ENCODE measurements around the gene DMPK.
"Not testable (repeated sequence)": the region's sequence is repeated elsewhere in the genome, so short reads cannot be mapped to it uniquely, and the experiment has no call there.

DMPK gene

DNA sequence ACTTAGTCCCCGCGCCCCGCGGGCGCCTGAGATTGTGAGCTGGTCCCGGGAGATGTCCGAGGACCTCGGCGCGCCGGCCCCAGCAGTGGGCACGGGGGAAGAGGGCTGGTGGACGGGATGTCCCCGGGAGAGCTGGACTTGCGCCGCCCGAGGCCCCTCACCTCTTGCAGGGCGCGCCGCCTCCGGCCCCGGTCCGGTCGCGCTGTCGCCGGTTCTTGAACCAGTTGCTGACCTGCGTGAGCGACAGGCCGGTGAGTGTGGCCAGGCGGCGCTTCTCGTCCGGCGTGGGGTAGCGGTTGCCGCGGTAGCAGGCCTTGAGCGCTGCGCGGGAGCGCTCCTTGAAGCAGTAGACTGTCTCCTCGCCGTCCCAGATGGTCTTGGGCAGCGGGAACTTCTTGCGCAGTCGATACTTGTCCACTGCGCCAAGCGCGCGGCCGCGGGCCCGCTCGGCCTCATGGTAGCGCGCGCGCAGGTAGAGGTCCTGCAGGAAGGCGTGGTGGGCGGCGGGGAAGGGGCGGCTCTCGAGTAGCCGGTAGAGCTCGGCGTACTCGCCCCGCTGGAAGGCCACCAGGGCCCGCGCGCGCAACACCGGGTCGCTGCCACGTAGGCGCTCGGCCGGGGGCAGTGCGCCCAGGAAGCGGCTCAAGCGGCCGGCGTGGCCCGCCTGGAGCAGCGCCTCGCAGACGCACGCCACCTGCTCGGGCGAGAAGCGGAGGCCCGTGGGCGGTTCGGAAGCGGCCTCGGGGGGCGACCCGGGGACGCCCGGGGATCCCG lies 14.2 kb downstream of the DMPK start:
- DNase-seq = peak; percentile 24

DNA sequence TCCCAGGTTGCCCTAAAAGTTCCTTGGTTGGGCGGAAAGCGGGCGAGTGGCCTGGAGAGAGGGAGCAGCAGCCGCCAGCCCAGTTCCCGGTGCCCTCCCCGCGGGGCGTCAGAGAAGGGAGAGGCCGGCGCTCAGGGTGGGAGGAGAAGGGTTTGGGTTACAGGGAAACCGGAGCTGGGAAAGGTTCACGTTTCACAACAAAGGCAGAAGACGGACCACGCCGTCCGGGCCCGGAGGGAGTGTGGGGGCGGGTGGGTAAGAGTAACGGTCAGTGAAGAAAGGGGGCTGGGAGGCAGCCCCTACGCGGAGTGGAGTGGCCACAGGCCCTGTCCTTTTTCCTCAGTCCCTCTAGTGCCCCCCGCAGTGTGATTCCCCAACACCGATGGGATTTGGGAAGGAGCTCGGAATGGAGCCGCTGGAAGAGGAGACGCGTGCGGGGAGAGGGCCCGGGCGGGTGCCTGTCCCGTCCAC lies 14.8 kb downstream of the DMPK start:
- DNase-seq = peak; percentile 9

DNA sequence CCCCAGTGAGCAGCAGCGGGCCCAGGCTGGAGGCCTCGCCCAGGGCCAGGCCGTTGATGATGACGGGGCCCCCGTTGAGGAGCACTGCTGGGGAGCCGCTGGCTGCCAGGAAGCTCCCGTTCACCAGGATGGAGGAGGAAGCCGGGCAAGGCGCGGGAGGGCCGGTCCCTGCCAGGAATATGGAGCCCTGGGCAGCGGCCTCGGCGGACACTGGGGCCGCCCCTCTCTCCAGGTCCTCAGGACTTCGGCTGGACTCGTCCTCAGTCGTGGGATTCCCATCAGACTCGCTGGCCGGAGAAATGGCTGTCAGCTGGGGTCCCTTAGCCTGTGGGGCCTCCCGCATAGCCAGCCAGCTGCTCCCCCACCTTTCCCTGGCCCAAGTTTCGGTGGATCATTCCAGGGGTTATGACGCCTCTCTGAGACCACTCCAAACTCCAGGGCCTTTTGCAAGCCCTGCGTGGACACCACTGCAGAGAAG lies 15.4 kb downstream of the DMPK start:
- DNase-seq = no peak

DNA sequence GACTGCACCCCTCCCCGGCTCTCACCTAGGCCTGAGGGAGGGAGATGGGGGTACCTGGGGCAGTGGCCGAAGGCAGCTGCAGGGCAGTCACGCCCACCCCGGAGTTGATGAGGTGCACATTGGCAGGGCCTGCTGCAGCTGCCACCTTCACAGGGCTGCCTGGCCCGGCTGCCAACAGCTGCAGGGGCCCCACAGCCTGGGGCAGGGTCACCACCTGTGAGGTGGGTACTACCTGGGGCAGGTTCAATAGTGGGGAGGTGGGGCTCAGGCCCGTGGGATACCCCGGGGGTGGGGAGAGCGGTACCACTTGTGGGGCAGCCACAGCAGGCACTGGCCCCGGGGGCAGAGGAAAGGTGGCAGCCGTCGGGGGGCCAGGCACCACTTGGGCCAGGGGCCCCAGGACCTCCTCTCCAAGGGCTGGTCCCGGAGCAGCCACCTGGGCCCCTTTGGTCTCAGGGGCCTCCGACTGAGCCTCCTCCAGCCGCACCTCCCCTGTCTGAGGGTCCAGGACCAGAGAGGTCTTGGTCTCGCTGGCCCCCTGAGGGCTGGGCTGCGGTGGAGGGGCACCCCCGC lies 15.9 kb downstream of the DMPK start:
- DNase-seq = no peak

DNA sequence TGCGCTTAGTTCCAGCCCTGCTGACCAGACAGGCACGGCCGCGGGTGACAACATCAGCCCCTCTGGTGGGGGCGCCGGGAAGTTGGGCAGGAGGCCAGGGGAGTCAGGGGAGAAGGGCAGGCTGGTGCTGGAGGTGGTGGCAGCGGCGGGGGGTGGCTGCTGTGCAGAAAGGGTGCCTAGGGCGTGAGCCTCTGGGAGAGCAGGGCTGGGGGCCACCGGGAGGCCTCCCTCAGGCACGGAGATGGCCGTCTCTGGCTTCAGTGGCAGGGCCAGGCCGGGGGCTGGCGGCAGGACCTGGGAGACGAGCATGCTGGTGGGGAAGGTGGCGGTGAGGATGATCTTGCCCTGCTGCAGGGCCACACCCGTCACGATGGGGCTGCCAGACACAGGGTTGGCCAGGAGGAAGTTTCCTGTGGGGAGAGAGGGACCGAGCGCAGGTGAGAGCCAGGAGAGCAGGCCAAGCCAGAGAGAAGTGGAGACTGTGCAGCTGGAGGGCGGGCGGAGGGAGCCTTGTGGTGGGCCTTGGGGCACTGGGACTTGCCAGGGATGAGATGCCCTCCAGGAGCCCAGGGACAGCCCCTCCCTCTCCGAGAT lies 16.5 kb downstream of the DMPK start:
- no peak for DNase-seq

DNA sequence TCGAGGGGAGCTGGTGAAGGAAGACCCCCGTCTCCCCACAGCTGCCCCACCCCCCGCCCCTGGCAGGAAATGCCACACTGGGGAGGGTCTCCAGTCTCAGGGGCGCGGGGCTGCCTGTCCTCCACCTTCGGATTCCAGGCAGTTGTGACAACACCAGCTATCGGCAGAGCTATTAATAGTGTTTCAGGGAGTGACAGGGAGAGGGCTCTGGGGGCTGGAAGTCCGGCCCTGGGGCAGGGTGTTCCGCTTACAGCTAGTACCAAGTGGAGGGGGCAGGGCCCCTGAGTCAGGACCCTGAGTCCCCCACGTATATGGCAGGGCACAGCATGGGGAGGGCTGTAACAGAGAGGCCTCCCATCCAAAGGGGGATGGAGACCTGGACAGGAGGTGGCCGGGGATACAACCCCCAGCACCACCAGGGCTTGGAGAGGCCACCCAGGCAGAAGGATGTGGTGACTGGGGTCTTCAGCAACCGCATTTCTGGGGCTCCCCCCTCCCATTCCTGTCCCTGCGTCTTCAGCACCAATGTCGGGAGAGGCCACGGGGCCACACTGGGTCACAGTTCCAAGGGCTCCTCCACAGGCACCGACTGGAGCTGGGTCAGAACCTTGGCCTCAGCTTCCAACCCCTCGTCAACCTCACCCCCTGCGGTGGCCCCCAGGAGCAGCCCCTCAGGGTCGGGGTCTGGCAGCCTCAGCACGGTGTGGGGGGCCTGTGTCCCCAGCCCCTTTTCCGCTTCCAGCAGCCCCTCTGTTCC lies 17.2 kb downstream of the DMPK start:
- no peak for DNase-seq

DNA sequence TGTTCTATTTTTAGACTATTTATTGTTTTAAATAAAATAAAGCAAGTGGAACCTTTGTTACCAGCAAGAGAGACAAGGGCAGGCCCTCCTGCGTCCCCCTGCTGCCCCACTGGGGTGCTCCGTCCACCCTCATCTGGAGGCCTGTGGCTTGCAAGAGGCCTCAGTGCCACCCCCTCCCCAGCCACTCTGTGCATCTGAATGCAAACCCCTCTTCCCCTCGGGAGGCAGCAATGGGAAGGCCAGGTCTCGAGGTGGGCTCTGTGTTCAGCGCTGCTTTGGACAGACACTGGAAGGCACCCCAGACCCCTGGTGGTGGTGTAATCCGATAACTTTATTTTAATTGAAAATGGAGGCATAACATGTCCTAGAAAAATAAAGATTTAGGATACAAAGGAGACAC lies 17.8 kb downstream of the DMPK start:
- DNase-seq = no peak

DNA sequence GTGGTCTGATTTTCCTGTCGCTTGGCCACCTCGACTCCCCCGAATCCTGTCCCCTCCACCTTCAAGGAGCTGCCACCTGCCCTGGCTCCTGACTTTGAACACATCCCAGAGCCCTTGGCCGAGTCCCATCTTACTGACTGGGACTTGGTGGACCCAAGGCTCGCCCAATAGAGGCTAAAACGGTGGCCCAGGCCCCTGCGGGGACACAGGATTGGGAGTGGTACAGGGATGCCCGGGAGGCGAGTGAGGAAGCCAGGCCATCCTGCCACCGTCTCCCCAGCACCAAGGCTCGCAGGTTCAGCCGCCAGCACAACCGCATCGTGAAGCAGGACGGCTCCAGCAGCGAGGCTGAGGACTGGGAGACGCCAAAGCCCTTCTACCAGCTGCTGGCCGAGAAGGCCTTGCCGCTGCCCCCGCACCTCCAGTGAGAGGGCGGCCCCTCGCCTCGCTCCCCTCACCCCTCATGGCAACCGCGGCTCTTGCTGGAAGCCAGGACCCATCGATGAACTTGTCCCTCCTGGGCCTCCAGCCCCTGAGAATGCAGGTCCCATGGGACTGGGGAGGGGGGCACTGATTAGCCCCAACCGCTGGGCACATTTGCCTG lies 18.5 kb downstream of the DMPK start:
- DNase-seq = no peak

DNA sequence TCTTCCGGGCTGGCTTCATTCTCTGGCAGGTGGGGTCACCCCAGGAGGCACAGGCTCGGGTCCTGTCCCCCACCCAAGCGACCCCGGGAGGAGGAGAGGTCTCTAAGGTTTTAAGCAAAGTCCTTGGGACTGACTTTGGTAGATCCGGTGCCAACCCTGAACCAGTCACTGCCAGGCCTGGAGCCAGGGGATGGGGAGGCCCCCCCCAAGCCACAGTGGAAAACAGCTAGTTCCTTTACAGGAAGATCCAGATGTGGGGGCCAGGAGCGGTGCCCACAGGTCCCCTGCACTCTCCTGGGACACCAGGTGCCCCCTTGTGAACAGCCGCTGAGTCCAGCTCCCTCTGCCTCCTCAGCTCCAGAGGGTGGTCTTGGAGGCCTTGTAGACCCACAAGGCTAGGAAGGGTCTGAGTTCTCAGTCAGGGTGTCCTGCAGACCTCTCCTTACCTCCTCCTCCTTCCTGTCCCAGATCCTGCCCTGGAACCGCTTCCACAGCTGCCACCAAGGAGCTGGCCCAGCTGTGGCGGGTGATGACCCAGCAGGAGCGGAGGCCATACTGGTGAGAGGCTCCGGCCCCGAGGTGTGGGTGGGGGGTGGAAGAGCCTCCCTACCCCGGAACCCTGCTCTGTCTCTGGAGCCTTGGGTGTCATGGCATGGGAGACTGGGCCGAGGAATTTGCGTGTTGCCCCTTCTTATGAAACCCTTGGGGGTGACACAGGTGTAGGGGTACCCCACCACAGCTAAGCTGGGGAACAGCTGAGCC lies 19.2 kb downstream of the DMPK start:
- DNase-seq = no peak

DNA sequence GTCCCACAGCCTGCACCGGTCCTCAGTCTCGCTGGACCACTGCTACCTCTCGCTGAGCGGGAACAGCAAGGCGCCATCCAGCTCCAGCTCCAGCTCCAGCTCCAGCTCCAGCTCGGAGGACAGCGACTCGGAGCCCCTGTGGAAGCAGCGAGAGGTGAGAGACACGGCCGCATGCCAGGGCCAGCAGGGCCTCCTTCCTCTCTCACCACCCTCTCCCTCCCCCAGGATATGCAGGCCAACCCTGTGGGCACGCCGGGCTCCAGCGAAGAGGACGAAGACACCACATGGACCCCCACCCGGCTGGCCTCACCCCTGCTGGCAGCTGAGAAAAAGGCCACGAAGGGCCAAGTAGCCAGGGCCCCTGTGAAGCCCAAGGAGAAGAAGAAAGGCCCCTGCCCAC lies 20.6 kb downstream of the DMPK start:
- DNase-seq = no peak

DNA sequence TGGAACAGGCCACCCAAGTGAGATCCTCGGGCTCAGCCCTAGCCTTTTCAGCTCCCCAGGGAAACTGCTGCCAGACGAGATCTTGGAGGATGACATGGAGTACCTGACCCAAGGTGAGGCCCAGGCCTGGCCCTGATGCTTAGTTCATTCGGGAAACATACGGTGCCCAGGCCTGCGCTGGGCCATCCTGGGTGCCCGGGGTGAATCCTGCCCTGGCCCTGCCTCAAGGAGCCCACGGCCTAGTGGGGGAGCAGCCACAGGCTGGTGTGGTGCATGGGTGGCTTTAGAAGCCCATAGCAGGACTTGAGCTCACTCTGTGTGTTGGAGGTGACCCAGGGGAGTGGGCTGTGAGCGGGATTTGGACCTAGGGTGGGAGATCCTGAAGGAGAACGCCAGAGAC lies 23.4 kb downstream of the DMPK start:
- DNase-seq = no peak

DNA sequence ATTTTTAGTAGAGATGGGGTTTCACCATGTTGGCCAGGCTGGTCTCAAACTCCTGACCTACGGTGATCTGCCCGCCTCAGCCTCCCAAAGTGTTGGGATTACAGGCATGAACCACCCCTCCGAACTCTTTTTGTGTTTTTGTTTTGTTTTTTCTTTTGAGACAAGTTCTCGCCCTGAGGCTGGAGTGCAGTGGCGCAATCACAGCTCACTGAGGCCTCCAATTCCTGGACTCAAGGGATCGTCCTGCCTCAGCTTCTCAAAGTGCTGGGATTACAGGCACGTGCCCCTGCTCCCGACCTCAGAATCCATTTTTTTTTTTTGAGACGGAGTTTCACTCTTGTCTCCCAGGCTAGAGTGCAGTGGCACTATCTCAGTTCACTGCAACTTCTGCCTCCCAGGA lies 24.6 kb downstream of the DMPK start:
- no peak for DNase-seq

DNA sequence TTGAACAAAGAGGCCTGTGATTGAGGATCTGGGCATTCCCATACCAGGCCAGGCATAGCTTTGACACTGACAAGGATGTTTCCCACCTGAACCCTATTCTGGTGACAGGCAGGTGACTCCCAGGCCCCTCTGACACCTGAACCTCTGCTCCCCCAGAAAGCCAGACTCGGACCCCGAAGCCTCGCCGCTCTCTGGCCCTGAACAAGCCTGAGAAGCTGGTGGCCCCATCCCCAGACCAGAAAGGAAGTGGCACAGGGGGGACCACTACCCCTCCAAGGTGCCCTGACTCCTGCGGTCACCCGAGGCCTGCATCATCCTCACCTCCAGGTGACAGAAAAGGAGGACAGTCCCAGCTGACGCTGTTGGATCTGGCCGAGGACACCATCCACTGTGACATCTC lies 28.0 kb downstream of the DMPK start:
- no peak for DNase-seq

DNA sequence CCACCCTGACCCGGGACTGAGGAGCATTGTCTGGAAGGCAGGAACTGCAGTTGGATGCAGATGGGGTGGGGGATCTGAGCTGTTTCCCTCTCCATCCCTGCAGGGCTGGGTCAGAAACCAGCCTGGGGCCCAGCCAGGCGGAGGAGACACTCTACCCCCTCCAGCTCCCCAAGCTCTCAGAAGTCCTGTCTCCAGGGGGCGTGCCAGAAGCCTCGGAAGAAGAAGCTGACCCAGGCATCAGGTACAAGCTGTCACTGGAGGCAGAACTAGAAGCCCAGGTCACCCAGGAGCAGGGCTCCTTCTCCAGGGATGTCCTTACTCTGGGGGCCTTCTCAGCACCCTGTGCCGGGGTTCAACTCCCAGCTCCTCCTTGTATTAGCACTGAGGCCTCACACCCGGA lies 28.7 kb downstream of the DMPK start:
- no peak for DNase-seq

DNA sequence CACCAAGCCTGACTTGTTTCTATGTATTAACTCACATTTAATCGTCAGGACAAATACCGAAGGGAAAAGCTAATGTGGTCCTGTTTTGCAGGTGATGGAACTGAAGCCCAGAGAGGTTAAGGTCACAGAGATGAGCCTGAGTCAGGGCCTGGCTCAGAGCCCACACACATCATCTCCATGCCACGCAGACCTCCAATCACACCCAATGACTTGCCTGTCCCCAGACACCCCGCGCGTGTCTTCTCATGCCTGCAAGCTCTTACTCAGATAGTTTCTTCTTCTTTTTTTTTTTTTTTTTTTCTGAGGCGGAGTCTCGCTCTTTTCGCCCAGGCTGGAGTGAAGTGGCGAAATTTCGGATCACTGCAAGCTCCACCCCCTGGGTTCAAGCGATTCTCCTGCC lies 29.7 kb downstream of the DMPK start:
- no peak for DNase-seq

DNA sequence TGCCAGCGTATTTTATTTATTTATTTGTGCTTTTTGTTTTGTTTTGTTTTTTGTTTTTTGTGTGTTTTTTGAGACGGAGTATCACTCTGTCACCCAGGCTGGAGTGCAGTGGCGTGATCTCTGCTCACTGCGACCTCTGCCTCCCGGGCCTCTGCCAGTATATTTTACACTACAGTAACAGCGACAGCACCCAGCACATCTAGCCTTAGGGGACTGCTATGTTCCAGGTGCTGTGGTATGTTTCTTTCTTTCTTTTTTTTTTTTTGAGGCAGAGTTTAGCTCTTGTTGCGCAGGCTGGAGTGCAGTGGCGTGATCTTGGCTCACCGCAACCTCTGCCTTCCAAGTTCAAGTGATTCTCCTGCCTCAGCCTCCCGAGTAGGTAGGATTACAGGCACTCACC lies 30.8 kb downstream of the DMPK start:
- not testable (repeated sequence) for DNase-seq

DNA sequence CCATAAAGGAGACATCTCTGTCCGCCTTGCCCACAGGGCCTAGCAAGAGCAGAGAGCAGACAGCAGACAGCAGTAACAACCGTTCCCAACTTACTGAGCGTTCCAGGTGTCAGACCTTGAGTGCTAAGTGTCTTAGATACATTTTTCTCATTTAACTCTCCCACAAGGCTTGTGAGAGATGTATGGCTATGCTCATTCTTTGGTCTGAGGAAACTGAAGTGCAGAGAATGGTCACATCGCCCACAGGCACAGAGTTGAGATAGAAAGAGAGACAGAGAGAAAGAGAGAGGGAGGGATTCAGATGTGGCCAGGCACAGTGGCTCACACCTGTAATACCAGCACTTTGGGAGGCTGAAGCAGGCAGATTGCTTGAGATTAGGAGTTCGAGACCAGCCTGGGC lies 34.8 kb downstream of the DMPK start:
- no peak for DNase-seq

DNA sequence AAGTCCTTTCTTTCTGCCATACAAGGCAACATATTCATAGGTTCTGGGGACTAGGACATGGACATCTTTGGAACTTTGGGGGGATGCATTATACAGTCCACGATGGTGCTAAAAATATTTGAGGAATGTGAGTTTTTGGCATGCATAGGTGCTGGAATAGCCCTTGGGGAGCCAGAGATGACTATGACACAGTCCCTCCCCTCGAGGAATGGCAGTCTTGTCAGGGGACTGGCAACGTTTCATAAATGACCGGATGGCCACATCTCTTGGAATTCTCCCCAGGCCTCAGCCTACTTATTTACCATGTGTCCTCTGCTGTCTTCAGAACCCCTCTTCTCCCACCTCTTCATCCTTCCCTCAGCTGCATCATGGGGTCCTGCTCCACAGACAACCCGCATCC lies 35.4 kb downstream of the DMPK start:
- no peak for DNase-seq

DNA sequence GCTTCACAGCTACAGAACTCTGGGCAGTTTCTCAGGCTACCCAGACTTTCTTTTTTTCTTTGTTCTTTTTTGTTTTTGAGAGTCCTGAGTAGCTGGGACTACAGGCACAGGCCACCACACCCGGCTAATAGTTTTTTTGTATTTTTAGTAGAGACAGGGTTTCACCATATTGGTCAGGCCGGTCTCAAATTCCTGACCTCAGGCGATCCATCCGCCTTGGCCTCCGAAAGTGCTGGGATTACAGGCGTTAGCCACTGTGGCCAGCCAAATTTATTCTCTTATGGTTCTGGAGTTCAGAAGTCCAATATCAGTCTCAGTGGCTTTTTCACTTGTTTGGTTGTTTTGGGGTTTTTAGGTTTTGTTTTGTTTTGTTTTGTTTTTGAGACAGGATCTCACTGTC lies 36.7 kb downstream of the DMPK start:
- DNase-seq = no peak

DNA sequence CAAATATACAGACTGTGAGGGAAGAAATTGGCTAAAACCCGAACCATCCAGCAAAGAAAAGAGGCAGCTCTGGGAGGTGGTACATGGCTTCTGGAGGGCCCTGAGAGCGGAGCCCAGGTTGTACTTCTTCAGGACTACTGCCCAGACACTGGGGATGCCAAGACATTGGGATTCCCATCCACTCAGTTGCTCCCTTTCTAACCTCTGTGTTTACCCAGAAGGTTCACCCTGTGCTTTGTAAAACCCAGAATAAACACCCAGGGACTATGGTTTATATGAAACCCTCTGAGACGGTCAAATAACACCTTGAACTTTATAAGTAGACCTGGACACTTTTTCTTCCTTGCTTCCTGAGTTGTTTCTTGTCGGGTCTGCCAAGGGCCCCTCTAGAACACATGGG lies 39.3 kb downstream of the DMPK start:
- DNase-seq = no peak

DNA sequence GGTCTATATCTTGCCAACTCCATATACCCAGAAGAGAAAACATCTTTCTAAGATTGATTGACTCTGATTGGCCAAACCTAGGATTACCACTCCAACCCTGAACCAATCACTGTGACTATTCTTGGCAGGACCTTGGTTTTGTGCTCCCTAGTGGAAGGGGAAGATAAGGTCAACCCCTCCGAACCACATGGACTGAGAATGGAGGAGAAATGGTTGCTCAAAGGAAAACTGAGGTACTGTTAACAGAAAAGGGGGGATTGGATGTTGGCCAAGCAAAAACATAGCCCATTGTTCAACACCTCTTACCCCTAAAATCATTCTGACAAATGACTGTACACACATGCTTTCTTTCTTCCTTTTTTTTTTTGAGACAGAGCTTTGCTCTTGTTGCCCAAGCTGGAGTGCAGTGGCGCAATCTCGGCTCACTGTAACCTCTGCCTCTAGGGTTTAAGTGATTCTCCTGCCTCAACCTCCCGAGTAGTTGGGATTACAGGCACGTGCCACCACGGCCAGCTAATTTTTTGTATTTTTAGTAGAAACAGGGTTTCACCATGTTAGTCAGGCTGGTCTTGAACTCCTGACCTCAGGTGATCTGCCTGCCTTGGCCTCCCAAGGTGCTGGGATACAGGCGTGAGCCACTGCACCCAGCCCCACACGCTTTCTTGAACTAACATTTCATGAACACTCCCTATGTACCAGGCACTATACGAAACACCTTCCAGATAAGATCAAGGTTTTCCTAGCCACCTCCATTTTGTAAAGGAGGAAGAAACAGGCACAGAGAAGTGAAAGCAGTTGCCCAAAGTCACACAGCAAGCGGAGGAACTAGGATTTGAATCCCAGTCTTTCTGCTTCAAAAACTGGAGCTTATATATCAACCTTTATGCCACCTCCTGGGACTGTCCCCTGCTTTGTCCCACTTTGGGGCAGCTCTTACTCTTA lies 42.5 kb downstream of the DMPK start:
- no peak for DNase-seq
